Measurements from ENCODE around the gene BMPER. TPM values are rescaled to one million over a fixed set of nuclear protein-coding genes. Genes with fewer than 3 reads are reported as not detected.

BMPER gene
- total and polyA plus RNA-seq, 2 of the 8 experiments (the other 6 are each of a cell fraction or from before 2014, with no cell fraction given), result 0.33 to 0.69 TPM

DNA sequence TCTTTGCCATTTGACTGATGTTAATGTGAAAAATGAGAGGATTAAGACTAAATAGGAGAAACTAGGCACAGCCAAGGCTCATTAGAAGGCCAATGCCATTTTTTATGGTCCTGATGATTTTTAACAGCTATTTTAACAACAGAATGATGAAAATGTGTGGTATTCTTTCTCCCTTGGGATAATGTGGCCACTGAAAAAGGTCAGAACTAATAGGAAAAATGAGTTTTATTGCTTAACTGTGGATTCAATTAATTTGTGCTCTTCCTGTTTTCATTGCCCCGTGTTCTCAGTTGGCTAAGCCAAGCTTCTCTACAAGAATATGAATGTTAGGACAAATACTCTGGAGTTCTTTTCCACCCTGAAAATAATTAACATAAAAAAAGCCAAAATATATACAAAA is 56.6 kb downstream of the BMPER start:
- Histone ChIP-seq H2AK5ac (ENCODE audit: low read depth, low read length) (no peak overlapping the region), H3K79me2 (ENCODE audit: control insufficient read depth in 1 of 2, insufficient read depth in 2 of 2, low read length in 2 of 2) (no peaks in the 10 kb centered on the region), H2BK5ac (ENCODE audit: low read depth, low read length) (no peak overlapping the region), H3K4me2 (ENCODE audit: insufficient read depth in 1 of 2, low read depth in 2 of 2, low read length in 2 of 2) (no peak overlapping the region), H2BK12ac (ENCODE audit: low read depth, low read length) (no peak overlapping the region), H3K14ac (ENCODE audit: insufficient read length) (no peak overlapping the region), H3K4ac (replicated peaks; ENCODE audit: insufficient read length, low read depth, low read length) (no peak overlapping the region), H4K5ac (ENCODE audit: insufficient read length, low read depth, low read length) (no peak overlapping the region), H4K20me1 (replicated peaks in 1 of 2; ENCODE audit: control insufficient read depth in 1 of 2, insufficient read depth in 2 of 2, low read length in 2 of 2) (no peaks in the 10 kb centered on the region), H3K23ac (ENCODE audit: insufficient read length) (no peak overlapping the region), H3K79me1 (ENCODE audit: low read depth, low read length) (no peaks in the 10 kb centered on the region), H3K56ac (replicated peaks; ENCODE audit: insufficient read length, low read depth, low read length) (no peak overlapping the region), H3K23me2 (ENCODE audit: low read depth, low read length) (no peaks in the 10 kb centered on the region), H3K4me1 (replicated peaks in 1 of 4; ENCODE audit: control insufficient read depth in 3 of 4, insufficient read depth in 4 of 4, low read length in 3 of 4) (no peaks in the 10 kb centered on the region), H4K8ac (ENCODE audit: extremely low read depth, insufficient read depth, low read length) (no peak overlapping the region), H2BK15ac (ENCODE audit: low read length) (no peak overlapping the region), H3K36me3 (ENCODE audit: control insufficient read depth in 2 of 4, insufficient read depth in 4 of 4, low read length in 3 of 4) (no peaks in the 10 kb centered on the region), H2BK120ac (replicated peaks; ENCODE audit: low read depth, low read length) (no peak overlapping the region), H4K91ac (replicated peaks; ENCODE audit: insufficient read length, low read length) (no peak overlapping the region), H3K18ac (ENCODE audit: extremely low read depth, low read length) (no peak overlapping the region), H3K9me3 (ENCODE audit: insufficient read depth in 2 of 2, low read depth in 1 of 2, low read length in 1 of 2) (no peaks in the 10 kb centered on the region), H3K27ac (ENCODE audit: low read depth, low read length) (no peak overlapping the region), H2BK20ac (ENCODE audit: low read length) (no peak overlapping the region), H3K4me3 (ENCODE audit: extremely low read depth in 1 of 4, insufficient read depth in 2 of 4, low read depth in 3 of 4, low read length in 4 of 4) (no peak overlapping the region), H2AFZ (ENCODE audit: low read length) (no peak overlapping the region), H3K9ac (replicated peaks in 1 of 4; ENCODE audit: extremely low read depth in 1 of 4, low read depth in 3 of 4, low read length in 3 of 4) (no peak overlapping the region), H3K27me3 (replicated peaks in 1 of 4; ENCODE audit: control insufficient read depth in 3 of 4, extremely low read depth in 1 of 4, insufficient read depth in 3 of 4, low read length in 3 of 4) (no peaks in the 10 kb centered on the region)
- no peak for FAIRE-seq
- ChIA-PET POLR2A (ENCODE audit: partially characterized antibody) (no interaction called here), CTCF (ENCODE audit: partially characterized antibody) (interaction anchor here (0.6 to 3.4 kb wide), 7 partner anchors 14 to 627 kb away, joined by 3 to 11 read pairs (median 3); no protein-coding TSS in a partner anchor)
- 95% methylated on average over 1 of the region's 1 CpG; no CpG with 5 or more reads in 1 of the 2 experiments for whole genome bisulfite sequencing, 2 experiments (ENCODE audit: extremely low coverage in 1 of 2, insufficient coverage in 1 of 2, insufficient read length in 1 of 2, insufficient replicate concordance in 2 of 2, low coverage in 1 of 2, low lambda C conversion rate in 2 of 2, missing lambda C conversion rate in 1 of 2)
- TF ChIP-seq CTBP2 (IDR thresholded peaks at IDR 0.05; ENCODE audit: borderline replicate concordance, insufficient read depth, insufficient read length, low read length) (no peak), KDM4A (IDR thresholded peaks at IDR 0.05; ENCODE audit: low read depth, low read length, severe bottlenecking) (no peak), SP4 (IDR thresholded peaks at IDR 0.05; ENCODE audit: low read length) (no peak), TCF12 (IDR thresholded peaks at IDR 0.05; ENCODE audit: low read depth, low read length) (no peak), BACH1 (IDR thresholded peaks at IDR 0.05; ENCODE audit: low read length) (no peak), SIN3A (conservative IDR thresholded peaks at IDR 0.05 in 1 of 2, IDR thresholded peaks at IDR 0.05 in 1 of 2; ENCODE audit: low read depth in 1 of 2, low read length in 2 of 2) (no peak), YY1 (IDR thresholded peaks at IDR 0.05; ENCODE audit: low read depth, low read length) (no peak), CREB1 (IDR thresholded peaks at IDR 0.05) (no peak)
- TF ChIP-seq, protein P1, sequence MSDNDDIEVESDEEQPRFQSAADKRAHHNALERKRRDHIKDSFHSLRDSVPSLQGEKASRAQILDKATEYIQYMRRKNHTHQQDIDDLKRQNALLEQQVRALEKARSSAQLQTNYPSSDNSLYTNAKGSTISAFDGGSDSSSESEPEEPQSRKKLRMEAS (IDR thresholded peaks at IDR 0.05), result no peak
- DNase-seq (ENCODE audit: low read depth in 1 of 2, low spot score in 2 of 2), result no peak

Data from H1 (cell line).